K562 (cell line): ENCODE measurements around the gene CDC20. TPM values are rescaled to one million over a fixed set of nuclear protein-coding genes. Genes with fewer than 3 reads are reported as not detected.

ENCODE experiments used
- MCM7 ChIP-seq, 2 experiments: fragments of 450-650 bp; IDR thresholded peaks; 2 replicates each; pipeline ENCODE4 v1.6.1; 2016 to 2018
- ZNF436 ChIP-seq: fragments of 250-450, 450-650 bp; sonication (Bioruptor Pico); formaldehyde crosslinking; IDR thresholded peaks from 2 replicates; pipeline ENCODE4 v1.7.0; 2020; ENCODE audit warnings: mild to moderate bottlenecking
- polyA plus RNA-seq, 8 experiments: library from polyadenylated mRNA; depleted of rRNA in 4 of 8; stranded (reverse) in 5 of 8; unstranded in 3 of 8; fragments of >200 nt; fragmentation: Nextera tagmentation in 2 of 8; fragmentation: Illumina TruSeq in 1 of 8; extraction: Ambion mirVana in 2 of 8; extraction: Trizol in 1 of 8; gene quantifications; 2 replicates each; pipeline versions ENCODE4 v1.2.1 to v1.2.3, GENCODE V29; 2011 to 2014; ENCODE audit warnings: inconsistent platforms in 1 of 8, missing spikeins in 1 of 8
- total RNA-seq, 7 experiments: library from RNA; depleted of rRNA in 6 of 7; stranded (reverse); fragments of >200 nt in 6 of 7; fragmentation: Illumina TruSeq in 2 of 7; extraction: Trizol in 2 of 7; gene quantifications; 2 replicates each; pipeline versions ENCODE4 v1.2.1 to v1.2.3, GENCODE V29; 2011 to 2021; ENCODE audit warnings: low replicate concordance in 1 of 7
- TF ChIP-seq, protein P1 (sequence below), 2 experiments: fragments of 450-650 bp; IDR thresholded peaks; 2 replicates each; pipeline ENCODE4 v1.6.1; 2016; ENCODE audit warnings: mild to moderate bottlenecking in 2 of 2, borderline replicate concordance in 1 of 2, low read depth in 1 of 2, moderate library complexity in 1 of 2

Gene CDC20
- total and polyA plus RNA-seq, 9 of the 15 experiments (the other 6 are each of a cell fraction or from before 2014, with no cell fraction given): 45.2 to 224 (median 121) TPM

DNA sequence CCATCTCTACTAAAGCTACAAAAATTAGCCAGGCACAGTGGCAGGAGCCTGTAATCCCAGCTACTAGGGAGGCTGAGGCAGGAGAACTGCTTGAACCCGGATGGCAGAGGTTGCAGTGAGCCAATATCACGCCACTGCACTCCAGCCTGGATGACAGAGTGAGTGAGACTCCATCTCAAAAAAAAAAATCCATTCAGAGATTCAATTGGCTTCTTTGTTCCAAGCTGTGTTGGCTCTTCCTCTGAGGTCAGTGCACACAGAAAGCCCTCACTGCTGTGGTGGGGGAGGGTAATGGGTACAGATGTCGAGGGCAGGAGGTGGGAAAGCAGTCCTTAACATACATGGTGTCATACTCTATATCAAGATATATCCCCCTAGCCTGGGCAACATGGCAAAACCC lies 43.3 kb upstream of the CDC20 start (continued):
- TF ChIP-seq, protein P1, sequence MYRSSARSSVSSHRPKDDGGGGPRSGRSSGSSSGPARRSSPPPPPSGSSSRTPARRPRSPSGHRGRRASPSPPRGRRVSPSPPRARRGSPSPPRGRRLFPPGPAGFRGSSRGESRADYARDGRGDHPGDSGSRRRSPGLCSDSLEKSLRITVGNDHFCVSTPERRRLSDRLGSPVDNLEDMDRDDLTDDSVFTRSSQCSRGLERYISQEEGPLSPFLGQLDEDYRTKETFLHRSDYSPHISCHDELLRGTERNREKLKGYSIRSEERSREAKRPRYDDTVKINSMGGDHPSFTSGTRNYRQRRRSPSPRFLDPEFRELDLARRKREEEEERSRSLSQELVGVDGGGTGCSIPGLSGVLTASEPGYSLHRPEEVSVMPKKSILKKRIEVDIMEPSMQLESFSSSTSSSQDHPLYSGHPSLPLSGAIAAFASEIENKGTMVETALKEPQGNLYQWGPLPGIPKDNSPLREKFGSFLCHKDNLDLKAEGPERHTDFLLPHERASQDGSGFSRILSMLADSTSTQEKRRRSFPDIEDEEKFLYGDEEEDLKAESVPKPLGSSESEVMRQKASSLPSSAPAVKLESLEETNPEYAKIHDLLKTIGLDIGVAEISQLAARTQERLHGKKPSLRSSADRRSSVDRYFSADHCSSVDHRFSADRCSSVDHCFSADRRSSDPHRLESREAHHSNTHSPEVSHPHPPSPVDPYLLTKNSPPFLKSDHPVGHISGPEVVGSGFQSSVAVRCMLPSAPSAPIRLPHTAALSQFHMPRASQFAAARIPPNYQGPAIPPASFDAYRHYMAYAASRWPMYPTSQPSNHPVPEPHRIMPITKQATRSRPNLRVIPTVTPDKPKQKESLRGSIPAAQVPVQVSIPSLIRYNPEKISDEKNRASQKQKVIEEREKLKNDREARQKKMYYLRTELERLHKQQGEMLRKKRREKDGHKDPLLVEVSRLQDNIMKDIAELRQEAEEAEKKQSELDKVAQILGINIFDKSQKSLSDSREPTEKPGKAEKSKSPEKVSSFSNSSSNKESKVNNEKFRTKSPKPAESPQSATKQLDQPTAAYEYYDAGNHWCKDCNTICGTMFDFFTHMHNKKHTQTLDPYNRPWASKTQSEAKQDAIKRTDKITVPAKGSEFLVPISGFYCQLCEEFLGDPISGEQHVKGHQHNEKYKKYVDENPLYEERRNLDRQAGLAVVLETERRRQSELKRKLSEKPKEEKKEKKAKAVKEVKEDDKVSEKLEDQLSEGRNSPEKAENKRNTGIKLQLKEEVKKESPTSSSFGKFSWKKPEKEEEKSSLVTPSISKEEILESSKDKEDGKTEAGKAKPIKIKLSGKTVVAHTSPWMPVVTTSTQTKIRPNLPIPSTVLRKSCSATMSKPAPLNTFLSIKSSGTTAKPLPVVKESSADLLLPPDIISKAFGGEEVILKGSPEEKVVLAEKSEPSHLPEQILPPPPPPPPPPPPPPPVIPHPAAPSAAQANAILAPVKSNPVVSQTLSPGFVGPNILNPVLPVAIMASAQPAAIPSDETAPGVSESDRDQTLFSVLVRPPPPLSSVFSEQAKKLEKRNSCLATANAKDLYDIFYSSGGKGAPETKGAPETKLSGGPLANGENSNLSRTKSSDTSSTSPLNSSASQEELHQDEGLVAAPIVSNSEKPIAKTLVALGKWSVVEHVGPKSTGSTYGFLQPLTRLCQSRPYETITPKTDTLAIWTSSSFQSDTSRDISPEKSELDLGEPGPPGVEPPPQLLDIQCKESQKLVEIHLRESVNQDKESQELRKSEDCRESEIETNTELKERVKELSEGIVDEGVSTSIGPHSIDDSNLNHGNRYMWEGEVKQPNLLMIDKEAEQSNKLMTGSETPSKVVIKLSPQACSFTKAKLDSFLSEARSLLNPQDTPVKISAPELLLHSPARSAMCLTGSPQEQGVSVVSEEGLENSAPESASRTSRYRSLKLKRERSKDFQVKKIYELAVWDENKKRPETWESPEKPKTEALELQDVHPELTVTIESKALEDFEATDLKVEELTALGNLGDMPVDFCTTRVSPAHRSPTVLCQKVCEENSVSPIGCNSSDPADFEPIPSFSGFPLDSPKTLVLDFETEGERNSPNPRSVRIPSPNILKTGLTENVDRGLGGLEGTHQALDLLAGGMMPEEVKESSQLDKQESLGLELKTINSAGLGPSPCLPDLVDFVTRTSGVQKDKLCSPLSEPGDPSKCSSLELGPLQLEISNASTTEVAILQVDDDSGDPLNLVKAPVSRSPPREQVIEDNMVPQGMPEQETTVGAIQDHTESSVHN (IDR thresholded peaks at IDR 0.05; ENCODE audit: borderline replicate concordance in 1 of 2, low read depth in 1 of 2): no peak
- TF ChIP-seq MCM7 (IDR thresholded peaks at IDR 0.05) (no peak), ZNF436 (no peak)
